Measurements from ENCODE around the gene SZRD1.
A peak's percentile ranks its signal among the peaks of the same experiment; 100 is the strongest.
"Not testable (repeated sequence)": the region's sequence is repeated elsewhere in the genome, so short reads cannot be mapped to it uniquely, and the experiment has no call there.

The SZRD1 gene

GRCh38 chr1:16351994-16352841, 14.8 kb upstream of the SZRD1 start, which contains the start of gene FBXO42:
Gene FBXO42, minus strand, starts transcription at chr1:16352480. Its CDS starts 37,062 bp downstream, at chr1:16315418.
- TF ChIP-seq CTCF (IDR thresholded peaks at IDR 0.05; ENCODE audit: insufficient read depth, low read depth, low read length, missing control alignments), result peak; percentile 51
- peak within 1 kb of the TSS; percentile 87 for H3K4me3 ChIP-seq (ENCODE audit: low read depth, low read length)
- peak; percentile 96 for DNase-seq (ENCODE audit: low read depth)

GRCh38 chr1:16352842-16353535, 14.1 kb upstream of the SZRD1 start:
- DNase-seq (ENCODE audit: low read depth), result peak; percentile 47
- peak overlapping the region; percentile 67 for H3K4me3 ChIP-seq (ENCODE audit: low read depth, low read length)
- no peak for TF ChIP-seq CTCF (IDR thresholded peaks at IDR 0.05; ENCODE audit: insufficient read depth, low read depth, low read length, missing control alignments)

GRCh38 chr1:16354619-16355018, 12.4 kb upstream of the SZRD1 start:
- DNase-seq (ENCODE audit: low read depth), result no peak
- no peak for TF ChIP-seq CTCF (IDR thresholded peaks at IDR 0.05; ENCODE audit: insufficient read depth, low read depth, low read length, missing control alignments)
- H3K4me3 ChIP-seq (ENCODE audit: low read depth, low read length), result no peak overlapping the region

GRCh38 chr1:16356867-16357266, 10.2 kb upstream of the SZRD1 start:
- no peak overlapping the region for H3K4me3 ChIP-seq (ENCODE audit: low read depth, low read length)
- TF ChIP-seq CTCF (IDR thresholded peaks at IDR 0.05; ENCODE audit: insufficient read depth, low read depth, low read length, missing control alignments), result no peak
- DNase-seq (ENCODE audit: low read depth), result no peak

- DNase-seq (ENCODE audit: low read depth), result not testable (repeated sequence)
Measured at GRCh38 chr1:16365146-16365498, 1.9 kb upstream of the SZRD1 start.

GRCh38 chr1:16367258-16367967, 371 bp downstream of the SZRD1 start:
- no peak for TF ChIP-seq CTCF (IDR thresholded peaks at IDR 0.05; ENCODE audit: insufficient read depth, low read depth, low read length, missing control alignments)
- H3K4me3 ChIP-seq (ENCODE audit: low read depth, low read length), result peak overlapping the region; percentile 67
- peak; percentile 97 for DNase-seq (ENCODE audit: low read depth)

More at GRCh38 chr1:16365146-16365498, 1.9 kb upstream of the SZRD1 start:
- H3K4me3 ChIP-seq (ENCODE audit: low read depth, low read length), result not testable (repeated sequence)
